Heart left ventricle (tissue), 16 donors: Measurements from ENCODE around the gene MED25. TPM values are rescaled to one million over a fixed set of nuclear protein-coding genes. Genes with fewer than 3 reads are reported as not detected.
A peak's percentile ranks its signal among the peaks of the same experiment; 100 is the strongest.

Source experiments
- ATAC-seq, 4 donors: fragments of 200-7000 bp; cut with Tn5 transposase; one replicate each; pipeline ENCODE4 v1.9.1; 2020 to 2022; ENCODE audit warnings: moderate library complexity in 4 of 4, mild to moderate bottlenecking in 3 of 4, moderate number of reproducible peaks in 1 of 4
- DNase-seq, 5 donors: peaks; one replicate each; pipeline ENCODE4 v3.0.0-alpha.2; 2020
- H3K27ac ChIP-seq, 12 donors: fragments of 200-600 bp; sonication (generic) in 4 of 12; one replicate each; pipeline versions ENCODE4 v1.5.0 to v1.8.0; 2016 to 2022; ENCODE audit warnings: mild to moderate bottlenecking in 2 of 12
- H3K27me3 ChIP-seq, 9 donors: fragments of 200-600 bp; sonication (generic) in 2 of 9; one replicate each; pipeline versions ENCODE4 v1.5.1 to v1.8.0; 2016 to 2022; ENCODE audit warnings: mild to moderate bottlenecking in 3 of 9
- H3K36me3 ChIP-seq, 9 donors: fragments of 200-600 bp; sonication (generic) in 2 of 9; one replicate each; pipeline versions ENCODE4 v1.5.0 to v1.8.0; 2018 to 2022; ENCODE audit warnings: mild to moderate bottlenecking in 2 of 9
- H3K4me1 ChIP-seq, 12 donors: fragments of 200-600 bp; sonication (generic) in 4 of 12; one replicate each; pipeline versions ENCODE4 v1.5.0 to v1.8.0; 2016 to 2022; ENCODE audit warnings: mild to moderate bottlenecking in 3 of 12
- H3K4me3 ChIP-seq, 12 donors: fragments of 200-600 bp; sonication (generic) in 4 of 12; one replicate each; pipeline versions ENCODE4 v1.5.0 to v1.8.0; 2017 to 2022; ENCODE audit warnings: mild to moderate bottlenecking in 9 of 12, moderate library complexity in 4 of 12
- H3K9me3 ChIP-seq, 12 donors: fragments of 200-600 bp; sonication (generic) in 4 of 12; one replicate each; pipeline versions ENCODE4 v1.5.0 to v1.8.0; 2016 to 2022; ENCODE audit warnings: mild to moderate bottlenecking in 1 of 12
- POLR2A ChIP-seq, 2 donors: fragments of 450-650 bp; IDR thresholded peaks; one replicate each; pipeline ENCODE4 v1.6.1; 2017; ENCODE audit warnings: antibody characterized with exemption in 2 of 2, mild to moderate bottlenecking in 2 of 2, moderate library complexity in 2 of 2
- whole genome bisulfite sequencing, 4 donors: extraction: QIAGEN DNeasy Blood & Tissue Kit in 2 of 4; methylation state at CpG; one replicate each; pipeline versions ENCODE4 v1.1.5 to v1.1.7; 2013 to 2018; 5-methylcytosine and 5-hydroxymethylcytosine counted together
- intact Hi-C, 10 donors: fragments of 100-400 bp; cut with DNase I; formaldehyde crosslinking; loops; one replicate each; pipeline versions ENCODE4 v1.11.1 to v1.14.2; 2022
- polyA plus RNA-seq, 2 donors: library from polyadenylated mRNA; stranded (reverse); fragments of 200-250 nt; gene quantifications; one replicate each; pipeline ENCODE4 v1.2.3, GENCODE V29; 2013
- total RNA-seq, 9 donors: library from RNA; depleted of rRNA in 2 of 9; stranded (reverse); fragments of >200 nt in 2 of 9; fragmentation: NEBNext Ultra II Directional in 3 of 9; extraction: Animal tissue kit (Norgen Biotek cat#: 25700) in 3 of 9; gene quantifications; one replicate each; pipeline versions ENCODE4 v1.1.0 to v1.2.4, GENCODE V29; 2016 to 2023
- TF ChIP-seq, protein P1 (sequence below), 12 donors: fragments of 200-600 bp; sonication (generic) in 4 of 12; IDR thresholded peaks; one replicate each; pipeline versions ENCODE4 v1.5.0 to v1.8.0; 2018 to 2022; ENCODE audit warnings: antibody characterized with exemption in 12 of 12, mild to moderate bottlenecking in 5 of 12
- donor health status: ischemic (EF 13 %, LVEDD 7.1; RV severe dilation, severe dysfunction).
- donor health status: healthy with polysubstance abuse.
- donor health status: DM: no; HTN: yes; CAD: no.
- donor health status: DM: no; HTN: no; CAD: no.
- donor health status: ischemic (EF 25% LVEDD 6.9; RV normal size, moderate dysfunction).
- donor health status: ischemic (EF 25% LVEDD 5.7; RV mildly dilated, moderate dysfunction).
- donor health status: healthy.
- donor health status: DM: yes; HTN: yes; CAD: no.
- donor health status: ischemic (EF 35%, LVEDD 5.7; RV mildly dilated, moderate dysfunction).
- donor health status: nonischemic (EF 11% LVEDD 7.7; RV severe dilation, severe dysfunction).
- donor health status: DM: yes; HTN: yes; CAD: no.
- donor health status: PGD.
- donor health status: ischemic (EF 29% LVEDD 5.4; RV normal size, mild dysfunction).
- donor health status: nonischemic (EF 23%, LVEDD 6.1; RV moderate dilation, normal function).

The MED25 gene
- total and polyA plus RNA-seq, 11 donors = 44.1 to 119 (median 54.7) TPM

DNA sequence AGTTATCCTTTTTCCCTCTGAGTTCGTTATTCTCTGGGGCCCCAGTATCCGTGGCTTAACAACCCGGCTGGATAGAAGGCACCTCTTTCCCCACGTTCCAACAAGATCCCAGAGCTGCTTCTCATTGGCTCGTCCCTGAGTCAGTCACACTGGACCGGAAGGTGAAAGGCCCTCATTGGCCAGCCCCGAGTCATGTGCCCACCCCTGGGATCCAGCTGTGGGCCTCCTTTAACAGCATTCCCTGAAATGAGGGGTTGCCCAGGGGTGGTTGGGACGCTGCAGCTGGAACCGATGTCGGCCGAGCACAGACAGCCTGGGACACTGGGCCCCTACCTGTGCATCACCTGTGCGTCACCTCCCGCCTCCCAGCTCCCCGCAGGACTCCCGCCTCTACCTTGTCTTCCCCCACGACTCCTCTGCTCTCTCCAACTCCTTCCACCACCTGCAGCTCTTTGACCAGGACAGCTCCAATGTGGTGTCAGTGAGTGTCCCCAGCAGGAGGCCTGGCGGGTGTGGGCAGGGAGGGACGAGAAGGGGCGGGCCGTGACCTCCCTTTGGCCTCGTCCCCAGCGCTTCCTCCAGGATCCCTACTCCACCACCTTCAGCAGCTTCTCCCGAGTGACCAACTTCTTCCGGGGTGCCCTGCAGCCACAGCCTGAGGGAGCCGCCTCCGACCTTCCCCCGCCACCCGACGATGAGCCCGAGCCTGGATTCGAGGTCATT lies 63.7 kb downstream of the MED25 start:
- intact Hi-C loops = no loop called here
- peaks cover 0 to 16% (median 9%) of the 10 kb centered on the region in 12 donors for H3K4me1 ChIP-seq
- no peaks in the 10 kb centered on the region for H3K9me3 ChIP-seq
- no peaks in the 10 kb centered on the region for H3K27me3 ChIP-seq
- H3K4me3 ChIP-seq = no peak overlapping the region
- peaks cover 8 to 84% (median 75%) of the 10 kb centered on the region in 9 donors for H3K36me3 ChIP-seq
- ATAC-seq = no peak
- DNase-seq = peak in 1 of 5 donors; percentile 52
- no peak overlapping the region for H3K27ac ChIP-seq
- TF ChIP-seq POLR2A (IDR thresholded peaks at IDR 0.05) = no peak
- TF ChIP-seq, protein P1, sequence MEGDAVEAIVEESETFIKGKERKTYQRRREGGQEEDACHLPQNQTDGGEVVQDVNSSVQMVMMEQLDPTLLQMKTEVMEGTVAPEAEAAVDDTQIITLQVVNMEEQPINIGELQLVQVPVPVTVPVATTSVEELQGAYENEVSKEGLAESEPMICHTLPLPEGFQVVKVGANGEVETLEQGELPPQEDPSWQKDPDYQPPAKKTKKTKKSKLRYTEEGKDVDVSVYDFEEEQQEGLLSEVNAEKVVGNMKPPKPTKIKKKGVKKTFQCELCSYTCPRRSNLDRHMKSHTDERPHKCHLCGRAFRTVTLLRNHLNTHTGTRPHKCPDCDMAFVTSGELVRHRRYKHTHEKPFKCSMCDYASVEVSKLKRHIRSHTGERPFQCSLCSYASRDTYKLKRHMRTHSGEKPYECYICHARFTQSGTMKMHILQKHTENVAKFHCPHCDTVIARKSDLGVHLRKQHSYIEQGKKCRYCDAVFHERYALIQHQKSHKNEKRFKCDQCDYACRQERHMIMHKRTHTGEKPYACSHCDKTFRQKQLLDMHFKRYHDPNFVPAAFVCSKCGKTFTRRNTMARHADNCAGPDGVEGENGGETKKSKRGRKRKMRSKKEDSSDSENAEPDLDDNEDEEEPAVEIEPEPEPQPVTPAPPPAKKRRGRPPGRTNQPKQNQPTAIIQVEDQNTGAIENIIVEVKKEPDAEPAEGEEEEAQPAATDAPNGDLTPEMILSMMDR (IDR thresholded peaks at IDR 0.05) = no peak
- 82 to 90% (median 87%) methylated on average over 31 of the region's 31 CpGs for WGBS, 4 donors

DNA sequence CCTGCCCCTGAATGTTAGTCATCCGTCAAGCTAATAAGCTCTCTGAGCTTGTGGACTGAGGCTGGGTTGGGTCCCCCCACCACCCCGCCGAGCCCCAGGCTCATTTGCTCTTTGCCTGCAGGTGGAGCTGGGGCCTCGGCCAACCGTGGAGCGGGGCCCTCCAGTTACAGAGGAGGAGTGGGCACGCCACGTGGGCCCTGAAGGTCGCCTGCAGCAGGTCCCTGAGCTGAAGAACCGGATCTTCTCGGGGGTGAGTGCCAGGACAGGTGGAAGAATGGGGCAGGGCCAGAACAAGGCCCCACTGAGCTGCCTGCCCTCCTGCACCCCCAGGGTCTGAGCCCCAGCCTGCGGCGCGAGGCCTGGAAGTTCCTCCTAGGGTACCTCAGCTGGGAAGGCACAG lies 64.6 kb downstream of the MED25 start:
- Histone ChIP-seq H3K27ac (no peak overlapping the region), H3K4me3 (no peak overlapping the region), H3K27me3 (no peaks in the 10 kb centered on the region), H3K9me3 (no peaks in the 10 kb centered on the region), H3K36me3 (peaks cover 8 to 90% (median 77%) of the 10 kb centered on the region in 9 donors), H3K4me1 (peaks cover 0 to 25% (median 9%) of the 10 kb centered on the region in 12 donors)
- ATAC-seq (no peak), DNase-seq (no peak)
- intact Hi-C loops = no loop called here
- 94 to 100% (median 97%) methylated on average over 4 to 14 of the region's 14 CpGs for WGBS, 4 donors
- TF ChIP-seq, protein P1 (IDR thresholded peaks at IDR 0.05) = no peak
- TF ChIP-seq POLR2A (IDR thresholded peaks at IDR 0.05) = no peak

DNA sequence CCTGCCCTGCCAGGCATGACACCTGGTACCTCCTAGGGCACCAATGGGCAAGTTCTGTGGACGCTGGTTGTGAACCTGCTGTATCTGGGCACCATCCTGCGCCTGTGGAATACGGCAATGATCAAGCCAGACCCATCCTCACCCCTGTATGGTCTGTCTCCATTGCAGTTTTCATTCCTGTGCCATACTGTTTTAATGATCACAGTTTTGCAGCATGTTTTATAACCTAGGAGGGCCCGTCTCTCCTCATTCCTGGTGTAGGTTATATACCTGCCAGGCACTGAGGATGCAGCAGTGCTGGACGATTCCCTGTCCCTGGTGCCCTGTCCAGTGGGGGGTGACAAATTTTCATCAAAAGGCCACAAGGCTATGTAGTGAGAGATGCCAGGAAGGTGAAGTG lies 65.0 kb downstream of the MED25 start:
- intact Hi-C loops = no loop called here
- Histone ChIP-seq H3K27ac (no peak overlapping the region), H3K27me3 (no peaks in the 10 kb centered on the region), H3K4me1 (peaks cover 0 to 24% (median 7%) of the 10 kb centered on the region in 12 donors), H3K4me3 (no peak overlapping the region), H3K36me3 (peaks cover 8 to 93% (median 77%) of the 10 kb centered on the region in 9 donors), H3K9me3 (no peaks in the 10 kb centered on the region)
- TF ChIP-seq, protein P1 (IDR thresholded peaks at IDR 0.05) = no peak
- TF ChIP-seq POLR2A (IDR thresholded peaks at IDR 0.05) = no peak
- no peak for ATAC-seq
- whole genome bisulfite sequencing, 4 donors = 89 to 100% (median 98%) methylated on average over 3 to 5 of the region's 5 CpGs
- DNase-seq = no peak

DNA sequence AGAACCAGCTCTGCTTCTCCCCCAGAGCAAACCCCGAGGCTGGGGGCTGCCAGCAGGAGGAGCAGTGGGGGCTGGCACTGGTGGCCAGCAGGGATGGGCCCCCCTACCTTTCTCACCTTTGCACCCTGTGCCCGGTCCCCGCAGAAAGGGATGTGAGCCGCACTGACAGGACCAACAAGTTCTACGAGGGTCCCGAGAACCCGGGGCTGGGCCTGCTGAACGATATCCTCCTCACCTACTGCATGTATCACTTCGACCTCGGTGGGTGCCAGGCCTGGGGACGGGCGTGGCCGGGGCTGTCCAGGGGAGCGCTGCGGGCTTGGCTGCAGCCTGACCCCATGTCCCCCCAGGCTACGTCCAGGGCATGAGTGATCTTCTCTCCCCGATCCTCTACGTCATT lies 66.0 kb downstream of the MED25 start:
- peak in 1 of 5 donors; percentile 52 for DNase-seq
- no peaks in the 10 kb centered on the region for H3K27me3 ChIP-seq

More for the DNA sequence above, 66.0 kb downstream of the MED25 start:
- intact Hi-C loops = no loop called here
- no peak for ATAC-seq
- TF ChIP-seq, protein P1 (IDR thresholded peaks at IDR 0.05) = no peak
- TF ChIP-seq POLR2A (IDR thresholded peaks at IDR 0.05) = no peak
- H3K4me3 ChIP-seq = no peak overlapping the region
- no peaks in the 10 kb centered on the region for H3K9me3 ChIP-seq
- peaks cover 0 to 14% (median 0%) of the 10 kb centered on the region in 12 donors for H3K4me1 ChIP-seq
- 92 to 95% (median 94%) methylated on average over 16 to 18 of the region's 18 CpGs for WGBS, 4 donors
- H3K27ac ChIP-seq = no peak overlapping the region
- H3K36me3 ChIP-seq = peaks cover 8 to 91% (median 76%) of the 10 kb centered on the region in 9 donors
